HG02840 (cell line): ENCODE results near the gene LRTM1.

Source experiments
- ATAC-seq: cut with Tn5 transposase; IDR thresholded peaks from one replicate; pipeline ENCODE4 v1.9.1; 2021; ENCODE audit warnings: mild to moderate bottlenecking, moderate library complexity, moderate number of reproducible peaks; ENCODE audit not compliant: unreplicated experiment, low FRiP score

The LRTM1 gene

GRCh38 chr3:54928046-54928770, at the start of gene LRTM1:
LRTM1 (minus strand) TSS chr3:54928059; CDS start chr3:54927911, 148 bp downstream.
- ATAC-seq: no peak

GRCh38 chr3:54977439-54977838, 49.6 kb upstream of the LRTM1 start:
- ATAC-seq: no peak

- no peak for ATAC-seq
Observed at GRCh38 chr3:54970895-54971294, 43.0 kb upstream of the LRTM1 start.

GRCh38 chr3:54969652-54970051, 41.8 kb upstream of the LRTM1 start:
- ATAC-seq: no peak

- ATAC-seq: no peak
Observed at GRCh38 chr3:54968546-54969172, 40.8 kb upstream of the LRTM1 start.

GRCh38 chr3:54967731-54968161, 39.9 kb upstream of the LRTM1 start:
- ATAC-seq: no peak

- no peak for ATAC-seq
Observed at GRCh38 chr3:54966979-54967378, 39.1 kb upstream of the LRTM1 start.

GRCh38 chr3:54965746-54966145, 37.9 kb upstream of the LRTM1 start:
- no peak for ATAC-seq

GRCh38 chr3:54964081-54964480, 36.2 kb upstream of the LRTM1 start:
- no peak for ATAC-seq

- no peak for ATAC-seq
Observed at GRCh38 chr3:54963641-54964040, 35.8 kb upstream of the LRTM1 start.

- ATAC-seq: no peak
Observed at GRCh38 chr3:54962200-54962599, 34.3 kb upstream of the LRTM1 start.

GRCh38 chr3:54960701-54961100, 32.8 kb upstream of the LRTM1 start:
- ATAC-seq: no peak

- ATAC-seq: no peak
Observed at GRCh38 chr3:54960082-54960481, 32.2 kb upstream of the LRTM1 start.

- no peak for ATAC-seq
Observed at GRCh38 chr3:54957711-54958110, 29.9 kb upstream of the LRTM1 start.

GRCh38 chr3:54955941-54956340, 28.1 kb upstream of the LRTM1 start:
- no peak for ATAC-seq

GRCh38 chr3:54955496-54955895, 27.6 kb upstream of the LRTM1 start:
- ATAC-seq: no peak

GRCh38 chr3:54954521-54954920, 26.7 kb upstream of the LRTM1 start:
- no peak for ATAC-seq

GRCh38 chr3:54954022-54954421, 26.2 kb upstream of the LRTM1 start:
- ATAC-seq: no peak

- no peak for ATAC-seq
Observed at GRCh38 chr3:54951405-54951804, 23.5 kb upstream of the LRTM1 start.

- no peak for ATAC-seq
Observed at GRCh38 chr3:54950391-54951003, 22.6 kb upstream of the LRTM1 start.

- no peak for ATAC-seq
Observed at GRCh38 chr3:54949491-54950044, 21.7 kb upstream of the LRTM1 start.
